Right atrium auricular region (tissue), 2 donors: Measurements from ENCODE around the gene MAPK10. TPM values are rescaled to one million over a fixed set of nuclear protein-coding genes. Genes with fewer than 3 reads are reported as not detected.

Experiments
- DNase-seq: peaks from one replicate; pipeline ENCODE4 v3.0.0-alpha.2; 2019; ENCODE audit warnings: low spot score
- H3K27ac ChIP-seq, 2 donors: fragments of 200-600 bp; sonication (generic); 1 replicate in 1 of 2; 2 replicates in 1 of 2; pipeline ENCODE4 v1.5.1; 2016 to 2019
- H3K27me3 ChIP-seq, 2 donors: fragments of 200-600 bp; sonication (generic); one replicate each; pipeline versions ENCODE4 v1.5.1 to v1.6.0; 2017 to 2019
- H3K36me3 ChIP-seq: fragments of 200-600 bp; sonication (generic); one replicate; pipeline ENCODE4 v1.5.1; 2016
- H3K4me1 ChIP-seq, 2 donors: fragments of 200-600 bp; sonication (generic); one replicate each; pipeline versions ENCODE4 v1.5.1 to v1.6.0; 2017 to 2019
- H3K4me3 ChIP-seq, 2 donors: fragments of 200-600 bp; sonication (generic); 1 replicate in 1 of 2; 2 replicates in 1 of 2; pipeline ENCODE4 v1.5.1; 2017 to 2019; ENCODE audit warnings: mild to moderate bottlenecking in 1 of 2, moderate library complexity in 1 of 2
- H3K9me3 ChIP-seq, 2 donors: fragments of 200-600 bp; sonication (generic); one replicate each; pipeline ENCODE4 v1.5.1; 2019
- CTCF ChIP-seq, 2 donors: fragments of 200-600 bp; sonication (generic); IDR thresholded peaks; one replicate each; pipeline ENCODE4 v1.5.1; 2019; ENCODE audit warnings: antibody characterized with exemption in 2 of 2
- total RNA-seq, 2 donors: library from RNA; depleted of rRNA; stranded (reverse); fragments of >200 nt; gene quantifications; one replicate each; pipeline ENCODE4 v1.1.0, GENCODE V29; 2016

The MAPK10 gene
- total RNA-seq, 2 donors from 2014 or later = 2.6 to 3.1 TPM

GRCh38 chr4:86291180-86291579, 68.7 kb downstream of the MAPK10 start:
- no peaks in the 10 kb centered on the region for H3K4me1 ChIP-seq
- H3K27me3 ChIP-seq = no peaks in the 10 kb centered on the region
- H3K27ac ChIP-seq = no peak overlapping the region
- DNase-seq = no peak
- no peak for TF ChIP-seq CTCF (IDR thresholded peaks at IDR 0.05)
- H3K36me3 ChIP-seq = no peaks in the 10 kb centered on the region
- no peaks in the 10 kb centered on the region for H3K9me3 ChIP-seq
- no peak overlapping the region for H3K4me3 ChIP-seq

- no peaks in the 10 kb centered on the region for H3K36me3 ChIP-seq
- no peaks in the 10 kb centered on the region for H3K27me3 ChIP-seq
- H3K4me3 ChIP-seq = no peak overlapping the region
- no peaks in the 10 kb centered on the region for H3K4me1 ChIP-seq
- DNase-seq = no peak
- no peak overlapping the region for H3K27ac ChIP-seq
- no peaks in the 10 kb centered on the region for H3K9me3 ChIP-seq
- no peak for TF ChIP-seq CTCF (IDR thresholded peaks at IDR 0.05)
Observed at GRCh38 chr4:86286726-86287125, 73.1 kb downstream of the MAPK10 start.

GRCh38 chr4:86283371-86283770, 76.5 kb downstream of the MAPK10 start:
- H3K4me1 ChIP-seq = no peaks in the 10 kb centered on the region
- H3K9me3 ChIP-seq = no peaks in the 10 kb centered on the region
- no peaks in the 10 kb centered on the region for H3K27me3 ChIP-seq
- TF ChIP-seq CTCF (IDR thresholded peaks at IDR 0.05) = no peak
- no peak for DNase-seq
- no peak overlapping the region for H3K4me3 ChIP-seq
- no peak overlapping the region for H3K27ac ChIP-seq
- no peaks in the 10 kb centered on the region for H3K36me3 ChIP-seq

- Histone ChIP-seq H3K36me3 (no peaks in the 10 kb centered on the region), H3K27me3 (no peaks in the 10 kb centered on the region), H3K4me3 (no peak overlapping the region), H3K9me3 (no peaks in the 10 kb centered on the region), H3K4me1 (no peaks in the 10 kb centered on the region), H3K27ac (no peak overlapping the region)
- no peak for TF ChIP-seq CTCF (IDR thresholded peaks at IDR 0.05)
- DNase-seq = no peak
Observed at GRCh38 chr4:86280246-86280645, 79.6 kb downstream of the MAPK10 start.

- Histone ChIP-seq H3K27ac (no peak overlapping the region), H3K4me1 (no peaks in the 10 kb centered on the region), H3K36me3 (no peaks in the 10 kb centered on the region), H3K4me3 (no peak overlapping the region), H3K9me3 (no peaks in the 10 kb centered on the region), H3K27me3 (no peaks in the 10 kb centered on the region)
- no peak for TF ChIP-seq CTCF (IDR thresholded peaks at IDR 0.05)
- no peak for DNase-seq
Observed at GRCh38 chr4:86279293-86279960, 80.4 kb downstream of the MAPK10 start.

- no peaks in the 10 kb centered on the region for H3K9me3 ChIP-seq
- no peak overlapping the region for H3K27ac ChIP-seq
- no peak overlapping the region for H3K4me3 ChIP-seq
- H3K4me1 ChIP-seq = no peaks in the 10 kb centered on the region
- DNase-seq = no peak
- no peaks in the 10 kb centered on the region for H3K27me3 ChIP-seq
- TF ChIP-seq CTCF (IDR thresholded peaks at IDR 0.05) = no peak
- no peaks in the 10 kb centered on the region for H3K36me3 ChIP-seq
Observed at GRCh38 chr4:86278126-86278525, 81.7 kb downstream of the MAPK10 start.
